HepG2 (cell line): ENCODE results near the gene ADPRH. TPM values are rescaled to one million over a fixed set of nuclear protein-coding genes. Genes with fewer than 3 reads are reported as not detected.

Source experiments
- ATAC-seq: fragments of 200-7000 bp; cut with Tn5 transposase; 3 replicates; pipeline ENCODE4 v1.9.1; 2020; ENCODE audit warnings: mild to moderate bottlenecking, moderate library complexity
- BruUV-seq: library from RNA; stranded (reverse); fragments of 400-500 nt; replicated peaks from 2 replicates; lab custom pipeline; 2021; lab: Mats Ljungman, UMichigan
- CTCF ChIA-PET: fragments of 300-600 bp; formaldehyde crosslinking; extraction: SDS; loops from one replicate; lab custom pipeline; 2021; ENCODE audit warnings: low total read pairs, inconsistent platforms, low intra/inter-chr PET ratio; lab: Yijun Ruan, JAX
- POLR2A ChIA-PET: fragments of 350-600 bp; sonication (Branson Sonifier 250); formaldehyde crosslinking; loops from one replicate; lab custom pipeline; 2020; ENCODE audit warnings: antibody characterized with exemption, inconsistent platforms; lab: Yijun Ruan, JAX
- DNase-seq: peaks from one replicate; pipeline ENCODE4 v3.0.0-alpha.2; 2015; ENCODE audit warnings: low spot score
- FAIRE-seq: peaks from 3 replicates; lab custom pipeline; 2011; peaks lifted over from hg19 to GRCh38; lab: Jason Lieb, UNC
- H2AFZ ChIP-seq: one replicate; pipeline ENCODE4 v1.6.1; 2011; ENCODE audit warnings: low read length, inconsistent platforms
- H3K27ac ChIP-seq: fragments of 300-600 bp; 3 replicates; pipeline ENCODE4 v1.8.0; 2011; ENCODE audit warnings: mixed run types, mild to moderate bottlenecking, mixed read lengths, low read length, inconsistent platforms; ENCODE audit not compliant: insufficient read depth; ENCODE audit errors: extremely low read length
- H3K27me3 ChIP-seq, 2 experiments: fragments of 200-600 bp in 1 of 2; 2 replicates in 1 of 2; 3 replicates in 1 of 2; pipeline versions ENCODE4 v1.6.0 to v1.8.0; 2011; ENCODE audit warnings: low read length in 2 of 2, mild to moderate bottlenecking in 2 of 2, moderate library complexity in 2 of 2, inconsistent platforms in 1 of 2; ENCODE audit not compliant: insufficient read depth in 2 of 2, control insufficient read depth in 1 of 2
- H3K36me3 ChIP-seq, 2 experiments: fragments of 200-600 bp in 1 of 2; replicated peaks in 1 of 2; 2 replicates in 1 of 2; 3 replicates in 1 of 2; pipeline versions ENCODE4 v1.5.1 to v1.8.0; 2011; ENCODE audit warnings: low read length in 2 of 2, inconsistent platforms in 1 of 2; ENCODE audit not compliant: insufficient read depth in 2 of 2, control insufficient read depth in 1 of 2
- H3K4me1 ChIP-seq: 2 replicates; pipeline ENCODE4 v1.5.1; 2012; ENCODE audit warnings: low read length, inconsistent platforms; ENCODE audit not compliant: insufficient read depth
- H3K4me2 ChIP-seq: 2 replicates; pipeline ENCODE4 v1.6.0; 2011; ENCODE audit warnings: low read depth, low read length, inconsistent platforms
- H3K4me3 ChIP-seq, 3 experiments: fragments of 200-600 bp in 1 of 3; sonication (generic), shearing (Covaris generic) in 1 of 3; replicated peaks in 1 of 3; 2 replicates each; pipeline ENCODE4 v1.5.1; 2011 to 2016; ENCODE audit warnings: low read length in 3 of 3, inconsistent platforms in 2 of 3, low read depth in 2 of 3, mild to moderate bottlenecking in 2 of 3, control low read depth in 1 of 3, mixed read lengths in 1 of 3; ENCODE audit not compliant: insufficient read depth in 1 of 3
- H3K79me2 ChIP-seq: one replicate; pipeline ENCODE4 v1.6.1; 2011; ENCODE audit warnings: low read length, inconsistent platforms; ENCODE audit not compliant: insufficient read depth
- H3K9ac ChIP-seq: 2 replicates; pipeline ENCODE4 v1.6.0; 2011; ENCODE audit warnings: mild to moderate bottlenecking, low read depth, low read length, inconsistent platforms; ENCODE audit not compliant: insufficient read depth
- H3K9me3 ChIP-seq: 2 replicates; pipeline ENCODE4 v1.5.1; 2012; ENCODE audit warnings: mild to moderate bottlenecking, low read length
- H4K20me1 ChIP-seq: 2 replicates; pipeline ENCODE4 v1.6.0; 2011; ENCODE audit warnings: inconsistent platforms, mild to moderate bottlenecking, low read length, moderate library complexity; ENCODE audit not compliant: insufficient read depth
- ATF5 ChIP-seq: sonication (generic); formaldehyde crosslinking; IDR thresholded peaks from 2 replicates; pipeline ENCODE4 v1.4.0; 2020; ENCODE audit warnings: mild to moderate bottlenecking, low read depth, missing genetic modification reagents
- CEBPB ChIP-seq: IDR thresholded peaks from 2 replicates; pipeline ENCODE4 v1.6.1; 2011; ENCODE audit warnings: low read depth, low read length, improper control_type of control experiment, borderline replicate concordance
- NR2F1 ChIP-seq, 2 experiments: fragments of 450-650 bp in 1 of 2; formaldehyde crosslinking in 1 of 2; IDR thresholded peaks; 2 replicates each; pipeline versions ENCODE4 v1.5.0 to v1.6.1; 2016 to 2020; ENCODE audit warnings: mild to moderate bottlenecking in 1 of 2, missing compliant biosample characterization in 1 of 2, missing genetic modification reagents in 1 of 2, moderate library complexity in 1 of 2
- RAD21 ChIP-seq: fragments of 450-650 bp; formaldehyde crosslinking; IDR thresholded peaks from 2 replicates; pipeline ENCODE4 v1.5.0; 2020; ENCODE audit warnings: mild to moderate bottlenecking
- RNF2 ChIP-seq: fragments of 450-650 bp; conservative IDR thresholded peaks from 2 replicates; pipeline ENCODE4 v1.6.1; 2016; ENCODE audit warnings: low read depth
- STAG1 ChIP-seq: sonication (generic); formaldehyde crosslinking; IDR thresholded peaks from 2 replicates; pipeline ENCODE4 v1.4.0; 2020; ENCODE audit warnings: missing genetic modification reagents
- ZFP62 ChIP-seq: sonication (generic); formaldehyde crosslinking; IDR thresholded peaks from 2 replicates; pipeline ENCODE4 v1.4.0; 2020; ENCODE audit warnings: missing genetic modification reagents
- ZNF17 ChIP-seq: sonication (generic); formaldehyde crosslinking; IDR thresholded peaks from 2 replicates; pipeline ENCODE4 v1.5.0; 2020; ENCODE audit warnings: mild to moderate bottlenecking, missing genetic modification reagents
- ZNF263 ChIP-seq: sonication (generic); formaldehyde crosslinking; IDR thresholded peaks from 2 replicates; pipeline ENCODE4 v1.4.0; 2020; ENCODE audit warnings: missing genetic modification reagents
- WGBS: methylation state at CpG from one replicate; pipeline ENCODE4 v1.1.6; 2017; ENCODE audit warnings: low lambda C conversion rate; 5-methylcytosine and 5-hydroxymethylcytosine counted together
- in situ Hi-C: cut with HindIII; loops from 2 replicates; pipeline ENCODE4 v1.10.0; 2017; ENCODE audit warnings: low pct_unique_long_range_greater_than_20kb; ENCODE audit not compliant: extremely low pct_ligation_motif_present
- intact Hi-C: fragments of 100-400 bp; cut with micrococcal nuclease; formaldehyde crosslinking; loops from one replicate; pipeline ENCODE4 v1.10.0; 2022; ENCODE audit not compliant: unreplicated experiment
- polyA plus RNA-seq, 8 experiments: library from polyadenylated mRNA; depleted of rRNA in 3 of 8; stranded (reverse) in 7 of 8; unstranded in 1 of 8; fragments of >200 nt; fragmentation: Illumina TruSeq in 4 of 8; extraction: Trizol in 4 of 8; gene quantifications; 2 replicates each; pipeline versions ENCODE4 v1.2.1 to v1.2.3, GENCODE V29; 2011 to 2016; ENCODE audit warnings: low read depth in 4 of 8, missing spikeins in 1 of 8, mixed read lengths in 1 of 8; ENCODE audit not compliant: insufficient read depth in 1 of 8
- total RNA-seq, 5 experiments: library from RNA; depleted of rRNA; stranded (reverse); fragments of >200 nt; fragmentation: Illumina TruSeq; extraction: Trizol; gene quantifications; 2 replicates each; pipeline ENCODE4 v1.2.3, GENCODE V29; 2016; ENCODE audit warnings: low read depth in 1 of 5

Gene ADPRH
- total and polyA plus RNA-seq, 2 of the 13 experiments (the other 11 are each of a cell fraction or from before 2014, with no cell fraction given) = 0.01 to 0.15 TPM

GRCh38 chr3:119619094-119619493 is 39.8 kb downstream of the ADPRH start:
- TF ChIP-seq STAG1 (CRISPR knock-in tag) = peak; percentile 30; the same call in 1 of the 2 replicates
- TF ChIP-seq RNF2 = no peak
- TF ChIP-seq RAD21 (CRISPR knock-in tag) = no peak
- H2AFZ ChIP-seq = no peak overlapping the region
- no peaks in the 10 kb centered on the region for H4K20me1 ChIP-seq
- H3K4me3 ChIP-seq = no peak overlapping the region
- ChIA-PET POLR2A (no interaction called here), CTCF (no interaction called here)
- no peak overlapping the region for H3K9ac ChIP-seq
- DNase-seq (no peak), FAIRE-seq (no peak), ATAC-seq (no peak)
- WGBS = 16% methylated on average over 7 of the region's 7 CpGs
- no peak overlapping the region for H3K27ac ChIP-seq
- no peak overlapping the region for H3K4me2 ChIP-seq
- no peaks in the 10 kb centered on the region for H3K9me3 ChIP-seq
- H3K36me3 ChIP-seq = no peaks in the 10 kb centered on the region
- BruUV-seq = no TSS peak
- intact Hi-C loops = no loop called here
- H3K4me1 ChIP-seq = no peaks in the 10 kb centered on the region
- peaks cover 0 to 2% of the 10 kb centered on the region in 2 experiments; a peak in 2 of 5 replicates for H3K27me3 ChIP-seq
- in situ Hi-C loops = no loop called here
- H3K79me2 ChIP-seq = no peaks in the 10 kb centered on the region

- in situ Hi-C loops (no loop called here), intact Hi-C loops (loop anchor here (5.0 kb wide), 1 partner anchor 309 kb away; no protein-coding TSS in a partner anchor)
- Histone ChIP-seq H3K79me2 (no peaks in the 10 kb centered on the region), H3K4me3 (no peak overlapping the region), H2AFZ (no peak overlapping the region), H3K4me2 (no peak overlapping the region), H3K27ac (no peak overlapping the region), H3K27me3 (peaks cover 2 to 10% of the 10 kb centered on the region in 2 experiments; a peak in 2 of 5 replicates), H3K9me3 (no peaks in the 10 kb centered on the region), H4K20me1 (no peaks in the 10 kb centered on the region), H3K4me1 (no peaks in the 10 kb centered on the region), H3K9ac (no peak overlapping the region), H3K36me3 (no peaks in the 10 kb centered on the region)
- BruUV-seq = no TSS peak
- ChIA-PET CTCF (no interaction called here), POLR2A (no interaction called here)
- FAIRE-seq = no peak
- TF ChIP-seq CEBPB (no peak), NR2F1 (CRISPR knock-in tag; IDR thresholded peaks at IDR 0.05) (no peak), ZNF263 (CRISPR knock-in tag) (no peak), ZNF17 (CRISPR knock-in tag) (no peak), ZFP62 (no peak), ATF5 (CRISPR knock-in tag) (no peak)
- 86% methylated on average over 5 of the region's 5 CpGs for WGBS
- no peak for ATAC-seq
- no peak for DNase-seq
Measured at GRCh38 chr3:119620899-119621298, 41.6 kb downstream of the ADPRH start.
